RKO (cell line): ENCODE results near the gene AMFR.

Experiments
- DNase-seq: peaks from one replicate; pipeline ENCODE4 v3.0.0-alpha.2; 2016; ENCODE audit warnings: low spot score

Gene AMFR

DNA sequence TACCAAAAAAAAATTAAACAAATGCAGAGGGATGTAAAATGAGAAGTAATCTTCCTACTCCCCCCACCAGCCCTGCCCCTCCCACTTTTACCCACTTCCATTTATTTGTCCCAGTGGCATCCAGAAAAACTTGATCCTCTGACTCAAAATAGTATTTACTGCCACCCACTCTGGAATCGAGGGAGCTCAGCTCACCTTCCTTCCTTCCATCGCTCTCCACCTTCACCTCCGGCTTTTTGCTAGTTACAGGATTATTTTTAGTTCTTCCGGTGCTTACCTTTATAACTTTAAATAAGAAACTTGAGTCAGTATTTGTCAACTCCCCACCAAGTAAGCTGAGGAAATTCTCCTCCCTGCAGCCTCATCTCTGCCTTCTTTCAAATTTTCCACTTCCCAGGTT is 94.9 kb downstream of the AMFR start:
- DNase-seq: no peak

GRCh38 chr16:56329887-56330286 is 95.5 kb downstream of the AMFR start:
- no peak for DNase-seq

GRCh38 chr16:56328276-56329022 is 96.9 kb downstream of the AMFR start:
- no peak for DNase-seq

DNA sequence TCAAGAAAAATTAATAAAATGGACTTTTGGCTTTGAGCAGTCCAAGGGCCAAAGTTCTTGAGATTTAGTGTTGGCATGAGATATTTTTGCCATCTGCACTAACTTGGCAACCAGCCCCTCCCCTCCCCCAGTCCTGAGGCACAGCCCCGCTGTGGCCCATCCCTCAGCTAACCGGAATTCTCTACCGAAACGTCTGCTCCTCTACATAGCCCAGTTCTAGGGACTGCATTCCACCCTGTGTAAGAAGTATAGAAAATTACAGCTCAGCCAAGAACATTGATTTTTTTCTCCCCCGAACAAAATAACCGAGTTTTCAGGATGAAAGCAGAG is 97.5 kb downstream of the AMFR start:
- DNase-seq: no peak

GRCh38 chr16:56327071-56327928 is 98.0 kb downstream of the AMFR start:
- DNase-seq: no peak

GRCh38 chr16:56325956-56326355 is 99.4 kb downstream of the AMFR start:
- no peak for DNase-seq

- no peak for DNase-seq
Measured at GRCh38 chr16:56324406-56324805, 100.9 kb downstream of the AMFR start.

- DNase-seq: no peak
Measured at GRCh38 chr16:56321571-56321970, 103.8 kb downstream of the AMFR start.

GRCh38 chr16:56320811-56321558 is 104.4 kb downstream of the AMFR start:
- peak; percentile 9 for DNase-seq

- no peak for DNase-seq
Measured at GRCh38 chr16:56320056-56320455, 105.3 kb downstream of the AMFR start.

- DNase-seq: no peak
Measured at GRCh38 chr16:56319376-56319775, 106.0 kb downstream of the AMFR start.

- DNase-seq: no peak
Measured at GRCh38 chr16:56318827-56319140, 106.6 kb downstream of the AMFR start.

GRCh38 chr16:56317998-56318826 is 107.1 kb downstream of the AMFR start:
- DNase-seq: peak; percentile 59

GRCh38 chr16:56316545-56316944 is 108.8 kb downstream of the AMFR start:
- no peak for DNase-seq

- DNase-seq: no peak
Measured at GRCh38 chr16:56315955-56316354, 109.4 kb downstream of the AMFR start.

GRCh38 chr16:56314244-56314850 is 111.0 kb downstream of the AMFR start:
- DNase-seq: no peak

- no peak for DNase-seq
Measured at GRCh38 chr16:56312556-56312955, 112.8 kb downstream of the AMFR start.

- DNase-seq: no peak
Measured at GRCh38 chr16:56312028-56312300, 113.4 kb downstream of the AMFR start.
